Measurements from ENCODE around the gene KCNQ5.

The KCNQ5 gene

GRCh38 chr6:72911463-72912155, 289.7 kb downstream of the KCNQ5 start:
- DNase-seq (ENCODE audit: low read depth), result peak; percentile 2

- no peak for DNase-seq (ENCODE audit: low read depth)
Measured at GRCh38 chr6:72913797-72914196, 291.9 kb downstream of the KCNQ5 start.

- no peak for DNase-seq (ENCODE audit: low read depth)
Measured at GRCh38 chr6:72916298-72916697, 294.4 kb downstream of the KCNQ5 start.

GRCh38 chr6:72916906-72917305, 295.0 kb downstream of the KCNQ5 start:
- no peak for DNase-seq (ENCODE audit: low read depth)

- peak; percentile 3 for DNase-seq (ENCODE audit: low read depth)
Measured at GRCh38 chr6:72922401-72922800, 300.5 kb downstream of the KCNQ5 start.

GRCh38 chr6:72925136-72925535, 303.3 kb downstream of the KCNQ5 start:
- no peak for DNase-seq (ENCODE audit: low read depth)

- DNase-seq (ENCODE audit: low read depth), result no peak
Measured at GRCh38 chr6:72930556-72931132, 308.8 kb downstream of the KCNQ5 start.

GRCh38 chr6:72931325-72931887, 309.5 kb downstream of the KCNQ5 start:
- no peak for DNase-seq (ENCODE audit: low read depth)

GRCh38 chr6:72933233-72933632, 311.4 kb downstream of the KCNQ5 start:
- no peak for DNase-seq (ENCODE audit: low read depth)

GRCh38 chr6:72936766-72937559, 315.1 kb downstream of the KCNQ5 start:
- no peak for DNase-seq (ENCODE audit: low read depth)

GRCh38 chr6:72938104-72938503, 316.2 kb downstream of the KCNQ5 start:
- no peak for DNase-seq (ENCODE audit: low read depth)

GRCh38 chr6:72939004-72939403, 317.1 kb downstream of the KCNQ5 start:
- DNase-seq (ENCODE audit: low read depth), result no peak

- no peak for DNase-seq (ENCODE audit: low read depth)
Measured at GRCh38 chr6:72940265-72940664, 318.4 kb downstream of the KCNQ5 start.

- no peak for DNase-seq (ENCODE audit: low read depth)
Measured at GRCh38 chr6:72941263-72941662, 319.4 kb downstream of the KCNQ5 start.

GRCh38 chr6:72941751-72942150, 319.9 kb downstream of the KCNQ5 start:
- DNase-seq (ENCODE audit: low read depth), result no peak

- no peak for DNase-seq (ENCODE audit: low read depth)
Measured at GRCh38 chr6:72943699-72944098, 321.8 kb downstream of the KCNQ5 start.

GRCh38 chr6:72944660-72945059, 322.8 kb downstream of the KCNQ5 start:
- no peak for DNase-seq (ENCODE audit: low read depth)

GRCh38 chr6:72946774-72947173, 324.9 kb downstream of the KCNQ5 start:
- DNase-seq (ENCODE audit: low read depth), result no peak

GRCh38 chr6:72947534-72947933, 325.7 kb downstream of the KCNQ5 start:
- no peak for DNase-seq (ENCODE audit: low read depth)

GRCh38 chr6:72948153-72948552, 326.3 kb downstream of the KCNQ5 start:
- no peak for DNase-seq (ENCODE audit: low read depth)

- DNase-seq (ENCODE audit: low read depth), result peak; percentile 73
Measured at GRCh38 chr6:72950114-72950860, 328.4 kb downstream of the KCNQ5 start.
